GM18909 (cell line): Measurements from ENCODE around the gene DMRTC2.

Experiments used
- ATAC-seq: cut with Tn5 transposase; IDR thresholded peaks from one replicate; pipeline ENCODE4 v1.9.1; 2021; ENCODE audit warnings: mild to moderate bottlenecking; ENCODE audit not compliant: unreplicated experiment, poor library complexity

DMRTC2 gene

GRCh38 chr19:41845051-41845590, 279 bp downstream of the DMRTC2 start:
- ATAC-seq = no peak

GRCh38 chr19:41847351-41848105, 2.7 kb downstream of the DMRTC2 start:
- no peak for ATAC-seq

GRCh38 chr19:41848666-41849065, 3.8 kb downstream of the DMRTC2 start:
- no peak for ATAC-seq

- ATAC-seq = no peak
These were observed 4.2 kb downstream of the DMRTC2 start for GRCh38 chr19:41849067-41849466.

- ATAC-seq = no peak
These were observed 5.5 kb downstream of the DMRTC2 start for GRCh38 chr19:41850381-41850780.

GRCh38 chr19:41851456-41851855, 6.6 kb downstream of the DMRTC2 start:
- ATAC-seq = no peak

- ATAC-seq = no peak
These were observed 8.5 kb downstream of the DMRTC2 start for GRCh38 chr19:41853344-41853743.

GRCh38 chr19:41853768-41854167, 8.9 kb downstream of the DMRTC2 start:
- ATAC-seq = no peak

GRCh38 chr19:41859213-41859617, 14.4 kb downstream of the DMRTC2 start:
- ATAC-seq = no peak

GRCh38 chr19:41859618-41860418, 15.0 kb downstream of the DMRTC2 start, which contains the start of gene RPS19:
TSS of gene RPS19 (plus strand) at chr19:41860255. CDS start at chr19:41860775, 520 bp downstream.
- ATAC-seq = peak; percentile 78

GRCh38 chr19:41860419-41861115, 15.7 kb downstream of the DMRTC2 start:
- no peak for ATAC-seq

- ATAC-seq = no peak
These were observed 16.4 kb downstream of the DMRTC2 start for GRCh38 chr19:41861116-41861768.

- no peak for ATAC-seq
These were observed 17.0 kb downstream of the DMRTC2 start for GRCh38 chr19:41861846-41862245.

GRCh38 chr19:41862445-41862986, 17.7 kb downstream of the DMRTC2 start:
- no peak for ATAC-seq

- no peak for ATAC-seq
These were observed 18.5 kb downstream of the DMRTC2 start for GRCh38 chr19:41863209-41863931.

GRCh38 chr19:41864374-41864773, 19.5 kb downstream of the DMRTC2 start:
- ATAC-seq = no peak

GRCh38 chr19:41866284-41866683, 21.4 kb downstream of the DMRTC2 start:
- ATAC-seq = no peak

GRCh38 chr19:41868120-41868988, 23.5 kb downstream of the DMRTC2 start:
- ATAC-seq = no peak
